SK-N-SH treated with all-trans-retinoic acid at 6 μM for 48 hours (cell line): ENCODE measurements around the gene PLPP1.

Source experiments
- ATAC-seq: fragments of 200-7000 bp; cut with Tn5 transposase; 3 replicates; pipeline ENCODE4 v1.9.1; 2020; ENCODE audit warnings: mild to moderate bottlenecking, moderate library complexity
- ARNTL ChIP-seq: fragments of 450-650 bp; formaldehyde crosslinking; IDR thresholded peaks from 2 replicates; pipeline ENCODE4 v1.5.0; 2020; ENCODE audit warnings: low read depth, mild to moderate bottlenecking, moderate library complexity, borderline replicate concordance
- BACH2 ChIP-seq: fragments of 250-450 bp; sonication (Bioruptor Pico); IDR thresholded peaks from 2 replicates; pipeline ENCODE4 v1.9.0; 2021; ENCODE audit warnings: mild to moderate bottlenecking, borderline replicate concordance
- CREB5 ChIP-seq: fragments of 250-450 bp; sonication (Bioruptor Pico); IDR thresholded peaks from 2 replicates; pipeline ENCODE4 v1.5.1; 2020; ENCODE audit warnings: low read depth, mild to moderate bottlenecking, moderate library complexity
- CSDC2 ChIP-seq: fragments of 250-450 bp; sonication (Bioruptor Pico); IDR thresholded peaks from 2 replicates; pipeline ENCODE4 v1.5.0; 2020; ENCODE audit warnings: mild to moderate bottlenecking, moderate library complexity
- CSRNP3 ChIP-seq: fragments of 250-450 bp; sonication (Bioruptor Pico); IDR thresholded peaks from 2 replicates; pipeline ENCODE4 v1.5.1; 2021; ENCODE audit warnings: mild to moderate bottlenecking, moderate library complexity
- ESRRG ChIP-seq: fragments of 250-450 bp; sonication (Bioruptor Pico); IDR thresholded peaks from 2 replicates; pipeline ENCODE4 v1.6.1; 2021; ENCODE audit warnings: mild to moderate bottlenecking
- GLIS3 ChIP-seq: fragments of 250-450 bp; sonication (Bioruptor Pico); IDR thresholded peaks from 2 replicates; pipeline ENCODE4 v1.5.0; 2020; ENCODE audit warnings: mild to moderate bottlenecking, moderate library complexity
- OSR1 ChIP-seq: fragments of 250-450 bp; sonication (Bioruptor Pico); IDR thresholded peaks from 2 replicates; pipeline ENCODE4 v1.8.0; 2022; ENCODE audit warnings: moderate library complexity, mild to moderate bottlenecking, inconsistent platforms
- PPARA ChIP-seq: fragments of 250-450 bp; sonication (Bioruptor Pico); IDR thresholded peaks from 2 replicates; pipeline ENCODE4 v1.5.0; 2020; ENCODE audit warnings: mild to moderate bottlenecking, borderline replicate concordance
- RARB ChIP-seq: fragments of 250-450 bp; sonication (Bioruptor Pico); IDR thresholded peaks from 2 replicates; pipeline ENCODE4 v1.8.0; 2021; ENCODE audit warnings: mild to moderate bottlenecking, moderate library complexity
- SNAI2 ChIP-seq: fragments of 250-450 bp; sonication (Bioruptor Pico); IDR thresholded peaks from 2 replicates; pipeline ENCODE4 v1.5.0; 2020; ENCODE audit warnings: mild to moderate bottlenecking, moderate library complexity
- TOX ChIP-seq: fragments of 250-450 bp; sonication (Bioruptor Pico); IDR thresholded peaks from 2 replicates; pipeline ENCODE4 v1.8.0; 2021; ENCODE audit warnings: mild to moderate bottlenecking, moderate library complexity, borderline replicate concordance
- ZC3H10 ChIP-seq: fragments of 250-450 bp; sonication (Bioruptor Pico); IDR thresholded peaks from 2 replicates; pipeline ENCODE4 v1.5.1; 2021; ENCODE audit warnings: mild to moderate bottlenecking, moderate library complexity
- ZFP3 ChIP-seq: fragments of 250-450 bp; sonication (Bioruptor Pico); IDR thresholded peaks from 2 replicates; pipeline ENCODE4 v1.5.0; 2020; ENCODE audit warnings: mild to moderate bottlenecking, moderate library complexity
- ZFP30 ChIP-seq: fragments of 450-650 bp; formaldehyde crosslinking; IDR thresholded peaks from 2 replicates; pipeline ENCODE4 v1.5.0; 2022; ENCODE audit warnings: mild to moderate bottlenecking, moderate library complexity
- ZNF565 ChIP-seq: fragments of 450-650 bp; formaldehyde crosslinking; conservative IDR thresholded peaks from 2 replicates; pipeline ENCODE4 v1.5.0; 2020; ENCODE audit warnings: low read depth, mild to moderate bottlenecking, moderate library complexity
- ZNF70 ChIP-seq: fragments of 450-650 bp; formaldehyde crosslinking; IDR thresholded peaks from 2 replicates; pipeline ENCODE4 v1.5.0; 2020; ENCODE audit warnings: mild to moderate bottlenecking, moderate library complexity
- ZNF8 ChIP-seq: fragments of 450-650 bp; formaldehyde crosslinking; IDR thresholded peaks from 2 replicates; pipeline ENCODE4 v1.5.0; 2020; ENCODE audit warnings: mild to moderate bottlenecking, moderate library complexity
- TF ChIP-seq, protein P1 (sequence below): fragments of 250-450 bp; sonication (Bioruptor Pico); IDR thresholded peaks from 2 replicates; pipeline ENCODE4 v1.8.0; 2020; ENCODE audit warnings: mild to moderate bottlenecking, moderate library complexity, borderline replicate concordance

The PLPP1 gene

GRCh38 chr5:55446640-55447351, 88.0 kb downstream of the PLPP1 start:
- TF ChIP-seq BACH2 (CRISPR knock-in tag): no peak
- no peak for TF ChIP-seq CSDC2 (CRISPR knock-in tag)
- TF ChIP-seq SNAI2 (CRISPR knock-in tag): no peak
- TF ChIP-seq RARB: no peak
- TF ChIP-seq GLIS3: no peak
- TF ChIP-seq, protein P1, sequence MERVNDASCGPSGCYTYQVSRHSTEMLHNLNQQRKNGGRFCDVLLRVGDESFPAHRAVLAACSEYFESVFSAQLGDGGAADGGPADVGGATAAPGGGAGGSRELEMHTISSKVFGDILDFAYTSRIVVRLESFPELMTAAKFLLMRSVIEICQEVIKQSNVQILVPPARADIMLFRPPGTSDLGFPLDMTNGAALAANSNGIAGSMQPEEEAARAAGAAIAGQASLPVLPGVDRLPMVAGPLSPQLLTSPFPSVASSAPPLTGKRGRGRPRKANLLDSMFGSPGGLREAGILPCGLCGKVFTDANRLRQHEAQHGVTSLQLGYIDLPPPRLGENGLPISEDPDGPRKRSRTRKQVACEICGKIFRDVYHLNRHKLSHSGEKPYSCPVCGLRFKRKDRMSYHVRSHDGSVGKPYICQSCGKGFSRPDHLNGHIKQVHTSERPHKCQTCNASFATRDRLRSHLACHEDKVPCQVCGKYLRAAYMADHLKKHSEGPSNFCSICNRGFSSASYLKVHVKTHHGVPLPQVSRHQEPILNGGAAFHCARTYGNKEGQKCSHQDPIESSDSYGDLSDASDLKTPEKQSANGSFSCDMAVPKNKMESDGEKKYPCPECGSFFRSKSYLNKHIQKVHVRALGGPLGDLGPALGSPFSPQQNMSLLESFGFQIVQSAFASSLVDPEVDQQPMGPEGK (CRISPR knock-in tag): no peak
- TF ChIP-seq ZNF70: no peak
- no peak for TF ChIP-seq ZFP3
- no peak for ATAC-seq

DNA sequence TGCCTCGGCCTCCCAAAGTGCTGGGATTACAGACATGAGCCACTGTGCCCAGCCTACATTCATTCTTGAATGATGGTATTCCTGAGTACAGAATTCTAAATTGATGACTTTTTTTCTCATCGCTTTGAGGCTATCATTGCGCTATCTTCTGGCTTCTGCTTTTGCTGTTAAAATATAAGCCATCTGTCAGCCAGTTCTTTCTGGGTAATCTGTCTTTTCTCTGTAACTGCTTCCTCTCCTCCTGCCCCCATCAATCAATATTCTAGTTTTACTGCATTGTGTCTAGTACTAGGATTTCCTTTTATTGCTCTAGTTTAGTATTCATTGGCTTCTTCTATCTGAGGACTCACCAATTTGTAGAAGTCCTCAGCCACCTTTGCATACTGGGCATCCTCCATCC, 89.0 kb downstream of the PLPP1 start:
- no peak for ATAC-seq
- TF ChIP-seq CREB5 (no peak), OSR1 (CRISPR knock-in tag) (no peak), TOX (CRISPR knock-in tag) (no peak), ZFP3 (no peak), ZNF565 (CRISPR knock-in tag) (no peak)

GRCh38 chr5:55441954-55442353, 92.8 kb downstream of the PLPP1 start:
- ATAC-seq: no peak
- TF ChIP-seq GLIS3 (no peak), CREB5 (no peak), PPARA (CRISPR knock-in tag) (no peak), RARB (no peak), ZNF8 (CRISPR knock-in tag) (no peak), OSR1 (CRISPR knock-in tag) (no peak), ESRRG (CRISPR knock-in tag) (no peak), ZNF565 (CRISPR knock-in tag) (no peak), SNAI2 (CRISPR knock-in tag) (no peak), ZC3H10 (CRISPR knock-in tag) (no peak), BACH2 (CRISPR knock-in tag) (no peak), ZFP30 (CRISPR knock-in tag) (no peak), ARNTL (CRISPR knock-in tag) (no peak), ZFP3 (no peak), CSRNP3 (no peak)
- TF ChIP-seq, protein P1 (CRISPR knock-in tag): no peak
- TF ChIP-seq, all 23 proteins: peak for 0

- TF ChIP-seq GLIS3: no peak
- no peak for ATAC-seq
Observed at GRCh38 chr5:55441107-55441771, 93.5 kb downstream of the PLPP1 start.
